ELF-1 (cell line): Measurements from ENCODE around the gene IARS2.
"Not testable (repeated sequence)": the region's sequence is repeated elsewhere in the genome, so short reads cannot be mapped to it uniquely, and the experiment has no call there.

Source experiments
- DNase-seq: peaks from one replicate; pipeline ENCODE4 v3.0.0-alpha.2; 2016; ENCODE audit warnings: low read depth, low spot score

Gene IARS2

DNA sequence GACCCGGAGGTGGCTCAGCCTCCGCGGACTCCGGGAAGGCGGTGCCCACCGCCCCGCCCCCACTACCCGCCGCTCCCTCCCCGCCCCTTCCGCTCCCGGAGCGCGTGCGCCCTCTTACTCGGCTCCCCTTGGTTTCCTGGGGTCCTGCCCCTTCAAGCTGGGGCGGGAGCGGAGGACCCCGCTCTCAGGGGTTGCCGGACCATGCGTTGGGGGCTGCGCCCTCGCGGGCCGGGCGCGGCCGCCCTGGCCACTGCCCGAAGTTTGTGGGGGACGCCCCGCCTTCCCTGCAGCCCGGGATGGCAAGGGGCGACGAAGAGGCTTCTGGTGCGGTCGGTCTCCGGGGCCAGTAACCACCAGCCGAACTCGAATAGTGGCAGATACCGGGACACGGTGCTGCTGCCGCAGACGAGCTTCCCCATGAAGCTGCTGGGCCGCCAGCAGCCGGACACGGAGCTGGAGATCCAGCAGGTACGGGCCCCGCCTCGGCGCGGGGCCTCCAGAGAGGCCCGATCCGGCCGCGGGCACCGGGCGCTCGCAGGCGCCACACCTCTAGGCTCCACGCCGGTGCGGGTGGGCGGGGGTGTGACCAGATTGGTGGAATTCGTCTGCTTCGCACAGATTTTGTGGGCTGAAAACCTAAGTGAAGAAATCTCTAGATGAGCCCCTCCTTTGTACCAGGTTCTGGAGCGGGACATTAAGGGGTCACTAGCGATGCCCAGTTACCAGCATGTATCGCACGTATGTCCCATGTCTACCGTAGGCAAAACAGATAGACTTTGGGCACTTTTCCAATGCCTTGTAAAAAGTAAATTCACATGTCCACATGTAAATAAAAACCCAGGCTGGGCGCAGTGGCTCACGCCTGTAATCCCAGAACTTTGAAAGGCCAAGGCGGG, at the start of gene IARS2:
Gene IARS2 (plus strand): TSS at position 117 of the 896 bp plus-strand sequence. CDS start 85 bp downstream, at position 202.
- DNase-seq, result peak; percentile 76

DNA sequence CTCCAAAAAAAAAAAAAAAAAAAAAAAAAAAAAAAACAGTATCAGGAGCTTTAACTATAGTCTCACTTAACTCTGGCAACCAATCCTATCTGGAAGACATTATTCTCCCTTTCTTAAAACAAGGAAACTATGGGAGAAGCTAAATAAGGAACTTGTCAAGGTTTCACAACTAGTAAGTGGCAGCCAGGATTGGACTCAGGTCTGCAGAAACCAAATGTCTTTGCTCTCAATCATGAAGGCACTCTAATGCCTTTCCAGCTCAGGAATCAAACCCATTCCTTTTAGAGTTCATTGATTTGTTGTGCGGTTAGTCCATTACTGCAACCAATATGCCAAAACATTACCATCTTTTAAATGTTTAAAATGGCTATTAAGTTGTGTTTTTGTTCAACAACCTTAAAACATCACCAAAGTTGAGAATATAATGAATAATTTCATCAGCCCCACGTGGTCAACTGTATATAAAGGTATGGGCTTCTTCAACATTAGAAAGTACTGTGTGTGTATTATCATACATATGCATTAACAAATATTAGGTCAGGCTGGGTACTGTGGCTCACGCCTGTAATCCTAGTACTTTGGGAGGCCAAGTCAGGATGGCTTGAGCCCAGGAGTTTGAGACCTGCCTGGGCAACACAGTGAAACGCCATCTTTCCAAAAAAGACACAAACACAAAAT, 49.1 kb upstream of the IARS2 start:
- no peak for DNase-seq

DNA sequence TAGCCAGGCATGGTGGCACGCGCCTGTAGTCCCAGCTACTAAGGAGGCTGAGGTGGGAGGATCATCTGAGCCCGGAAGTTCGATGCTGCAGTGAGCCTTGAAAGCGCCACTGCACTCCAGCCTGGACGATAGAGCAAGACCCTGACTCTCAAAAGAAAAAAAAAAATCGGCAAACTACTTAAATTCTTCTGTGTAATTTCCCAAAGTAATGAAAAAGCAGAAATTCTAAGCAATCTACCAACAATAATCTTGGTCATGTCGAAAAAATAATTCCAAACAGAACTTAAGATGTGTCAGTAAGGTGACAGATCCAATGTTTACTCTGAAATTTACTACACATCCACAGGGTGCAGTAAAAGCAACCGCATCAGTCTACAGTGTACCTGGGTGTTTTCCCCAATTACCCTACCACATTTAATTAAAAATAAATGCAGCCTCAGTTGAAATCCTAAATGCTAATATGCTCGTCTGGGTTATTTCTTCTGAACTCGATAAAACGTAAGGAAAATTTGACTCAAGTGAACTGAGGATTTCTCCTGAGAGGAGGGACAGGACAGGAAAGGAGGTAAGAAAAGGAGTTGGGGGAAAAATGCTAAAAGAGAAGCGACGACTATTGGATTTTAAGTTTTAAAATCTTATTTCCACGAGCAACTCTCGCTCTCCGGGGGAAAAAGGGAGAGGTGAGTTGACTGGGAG, 48.4 kb upstream of the IARS2 start:
- peak; percentile 17 for DNase-seq

DNA sequence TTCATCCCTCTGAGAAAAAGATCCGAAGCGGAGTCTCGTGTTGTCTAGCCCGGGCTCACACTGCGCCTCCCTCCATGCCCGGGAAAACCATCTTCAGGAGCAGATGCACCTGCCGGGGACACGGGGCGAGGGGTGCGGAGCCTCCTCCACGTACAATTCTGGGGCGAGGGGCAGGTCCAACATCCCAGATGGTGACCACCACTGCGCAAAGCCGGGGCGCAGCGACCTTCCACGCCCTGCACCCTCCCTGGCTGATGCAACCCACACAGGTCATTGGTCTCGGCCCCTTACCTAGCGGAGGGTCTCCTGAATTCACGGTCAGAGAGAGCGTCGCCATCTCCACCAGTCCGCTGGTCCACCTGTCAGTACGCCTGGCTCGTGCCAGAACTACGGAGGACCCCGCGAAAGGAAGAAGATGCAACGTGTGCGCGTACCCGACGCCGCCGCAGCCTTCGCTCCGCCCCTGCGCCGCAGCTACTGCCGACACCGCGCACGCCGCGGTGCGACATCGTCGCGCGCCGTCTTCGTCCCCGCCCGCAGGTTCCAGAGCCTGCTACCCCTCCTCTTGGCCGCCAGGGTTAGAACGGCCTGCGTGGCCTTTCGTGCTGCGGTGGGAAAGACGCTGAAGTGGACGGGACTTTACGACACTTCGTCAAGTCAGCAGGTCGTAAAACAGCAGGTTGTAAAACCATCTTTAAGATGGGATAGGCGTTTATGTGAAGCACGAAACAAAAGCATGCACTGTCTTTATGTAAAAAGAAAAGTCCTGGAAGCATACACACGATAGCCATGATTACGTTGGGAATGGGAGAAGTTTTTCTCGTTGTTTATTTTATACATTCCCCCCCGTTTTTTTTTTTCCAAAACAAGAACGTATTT, 47.6 kb upstream of the IARS2 start, which contains the start of gene EPRS1:
Gene EPRS1 (minus strand): TSS at position 454 of the 879 bp plus-strand sequence. CDS start 117 bp downstream, at position 337.
- DNase-seq, result peak; percentile 98

DNA sequence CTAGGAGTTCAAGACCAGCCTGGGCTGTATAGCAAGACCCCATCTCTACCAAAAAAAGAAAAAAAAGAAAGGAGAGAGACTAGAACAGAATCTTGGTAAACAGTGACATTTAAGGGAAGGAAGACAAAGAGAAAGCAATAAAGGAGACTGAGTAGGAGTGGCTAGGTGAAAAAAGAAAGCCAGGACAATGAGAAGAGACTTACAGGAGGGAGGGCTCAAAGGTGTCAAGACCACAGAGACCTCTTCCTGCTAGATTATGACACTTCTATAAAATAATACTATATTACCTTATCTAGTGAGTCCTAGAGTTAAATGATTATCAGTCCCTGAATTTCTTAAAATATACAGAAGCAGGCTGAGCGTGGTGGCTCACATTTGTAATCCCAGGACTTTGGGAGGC, 37.6 kb upstream of the IARS2 start:
- DNase-seq, result no peak

DNA sequence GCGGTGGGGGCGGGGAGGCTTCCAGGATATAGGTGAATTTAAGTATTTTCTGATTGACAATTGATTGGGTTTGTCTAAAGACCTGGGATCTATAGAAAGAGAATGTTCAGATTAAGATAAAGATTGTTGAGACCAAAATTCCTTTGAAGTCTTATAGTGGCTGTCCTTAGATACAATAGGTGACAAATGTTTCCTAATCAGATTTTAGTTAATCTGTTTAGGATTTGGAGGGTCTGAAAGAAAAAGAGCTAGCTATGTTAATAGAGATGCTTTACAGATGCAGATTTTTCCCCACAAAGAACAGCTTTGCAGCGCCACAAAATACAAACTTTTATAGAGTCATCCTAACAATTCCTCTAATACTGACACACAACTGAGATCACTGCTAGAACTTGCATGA, 33.1 kb upstream of the IARS2 start:
- DNase-seq, result no peak

DNA sequence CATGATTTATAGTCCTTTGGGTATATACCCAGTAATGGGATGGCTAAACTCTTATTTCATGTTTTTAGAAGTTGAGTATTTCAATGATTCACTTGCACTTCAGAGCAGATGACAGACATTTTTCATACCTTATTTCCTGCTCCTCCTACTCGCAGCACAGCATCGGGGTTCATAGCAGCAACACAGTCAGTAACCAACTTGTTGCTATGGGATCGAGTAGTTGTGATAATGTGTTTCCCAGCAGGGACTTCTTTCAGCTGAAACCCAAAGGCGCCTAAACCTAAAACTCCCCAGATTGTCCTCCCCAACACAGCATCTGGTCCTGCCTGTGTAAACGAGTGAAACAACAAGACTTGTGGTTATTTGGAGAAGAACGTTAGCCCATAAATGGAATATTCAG, 31.3 kb upstream of the IARS2 start:
- DNase-seq, result no peak

DNA sequence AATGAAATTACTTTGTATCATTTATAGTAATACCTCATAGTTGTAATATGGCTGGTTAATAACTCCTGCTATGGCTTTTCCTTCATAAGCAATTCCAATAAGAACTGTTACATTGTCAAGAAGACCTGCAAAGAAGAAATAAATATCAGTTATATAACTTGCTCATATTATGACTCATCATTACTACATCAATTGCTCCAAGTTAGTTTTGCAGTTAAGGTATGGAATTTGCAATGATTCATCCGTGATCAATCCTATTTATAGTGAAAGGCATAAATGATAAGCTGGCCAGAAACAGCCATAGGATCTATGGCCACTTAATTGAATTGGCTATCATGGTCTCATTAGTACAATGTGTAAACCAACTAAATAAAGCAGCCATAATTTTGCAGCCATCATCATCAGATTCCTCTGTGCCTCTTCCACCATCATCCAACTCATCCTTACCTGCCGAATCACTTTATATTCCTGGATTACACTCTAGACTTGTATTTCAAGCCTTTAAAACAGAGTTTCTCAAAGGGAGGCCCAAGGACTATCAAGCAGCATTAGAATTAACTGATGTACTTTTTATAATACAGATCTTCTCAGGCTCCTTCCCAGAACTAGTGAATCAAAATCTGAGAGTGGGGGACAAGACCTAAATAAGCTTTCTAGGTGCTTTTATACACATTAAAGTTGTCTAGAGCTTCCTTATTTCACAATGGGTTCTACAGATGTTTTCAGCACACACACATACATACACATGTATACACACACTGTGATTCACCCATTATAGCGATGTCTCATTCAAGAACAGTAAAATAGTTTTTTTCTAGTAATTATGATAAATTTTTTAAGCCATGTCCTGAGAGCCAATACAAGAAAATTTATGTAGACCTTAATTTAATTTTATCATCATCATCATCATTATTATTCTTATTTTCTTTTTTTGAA, 26.4 kb upstream of the IARS2 start:
- DNase-seq, result no peak

DNA sequence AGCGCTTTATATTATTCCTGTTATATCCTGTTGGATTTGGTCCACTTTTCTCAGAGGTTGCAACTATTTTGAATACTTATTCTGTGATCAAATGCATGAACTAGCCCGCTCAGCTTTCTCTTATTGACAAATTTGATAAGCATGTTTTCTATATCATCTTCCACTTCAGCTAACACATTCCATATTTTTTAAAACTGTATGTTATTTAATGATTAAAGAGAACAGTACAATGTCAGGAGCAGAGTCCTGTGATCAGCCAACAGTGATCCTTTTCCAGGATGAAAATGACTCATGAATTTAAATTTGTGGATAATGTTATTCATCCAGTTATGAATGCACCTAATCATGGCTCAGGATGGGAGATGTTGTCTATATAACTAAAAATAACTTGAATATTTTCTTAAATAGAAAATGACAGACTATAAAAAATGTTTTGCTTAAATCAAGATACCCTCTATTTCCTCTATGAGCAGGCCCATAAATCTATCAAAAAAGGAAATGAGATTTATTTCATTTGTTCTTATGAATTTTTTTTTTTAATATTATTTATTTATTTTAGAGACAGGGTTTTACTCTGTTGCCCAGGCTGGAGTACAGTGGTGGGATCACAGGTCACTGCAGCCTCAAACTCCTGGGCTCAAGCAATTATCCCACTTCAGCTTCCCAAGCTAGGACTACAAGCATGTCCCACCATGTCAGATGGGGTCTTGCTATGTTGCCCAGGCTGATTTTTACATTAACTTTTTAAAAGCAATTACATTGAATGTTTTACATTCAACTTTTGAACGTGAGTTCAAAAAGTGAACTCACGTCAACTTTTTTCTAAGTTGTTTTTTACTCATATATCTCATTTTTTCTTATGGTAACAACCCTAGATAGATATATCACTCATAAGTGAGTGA, 16.8 kb upstream of the IARS2 start:
- DNase-seq, result no peak

DNA sequence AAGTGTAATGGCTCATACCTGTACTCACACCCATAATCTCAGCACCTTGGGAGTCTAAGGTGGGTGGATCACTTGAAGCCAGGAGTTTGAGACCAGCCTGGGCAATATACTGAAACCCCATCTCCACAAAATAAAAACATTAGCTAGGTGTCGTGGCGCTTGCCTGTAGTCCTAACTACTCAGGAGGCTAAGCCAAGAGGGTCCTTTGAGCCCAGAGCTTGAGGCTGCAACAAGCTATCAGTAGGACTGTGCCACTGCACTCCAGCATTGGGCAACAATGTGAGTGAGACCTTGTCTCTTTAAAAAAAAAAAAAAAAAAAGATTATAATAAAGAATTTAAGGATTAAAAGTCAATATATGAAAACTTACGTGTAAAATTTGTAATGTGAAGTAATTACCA, 16.0 kb upstream of the IARS2 start:
- no peak for DNase-seq

DNA sequence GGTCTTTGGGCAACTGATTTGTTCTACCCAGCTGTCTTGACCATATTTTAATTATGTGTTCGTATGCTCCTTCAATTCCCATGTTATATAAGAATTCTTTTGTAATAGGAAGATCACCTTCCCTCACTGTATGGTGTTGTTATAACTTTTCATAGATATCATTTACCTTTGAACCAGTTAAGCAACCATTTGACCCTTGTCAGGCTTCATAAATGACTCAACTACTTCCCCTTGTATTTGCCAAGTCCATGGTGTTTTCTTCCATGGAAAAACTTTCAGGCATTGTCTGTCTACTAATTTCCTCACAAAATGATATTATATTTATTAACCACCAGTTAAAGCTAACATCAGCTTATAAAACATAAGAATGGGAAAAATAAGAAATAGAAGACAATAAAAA, 9.5 kb upstream of the IARS2 start:
- no peak for DNase-seq

DNA sequence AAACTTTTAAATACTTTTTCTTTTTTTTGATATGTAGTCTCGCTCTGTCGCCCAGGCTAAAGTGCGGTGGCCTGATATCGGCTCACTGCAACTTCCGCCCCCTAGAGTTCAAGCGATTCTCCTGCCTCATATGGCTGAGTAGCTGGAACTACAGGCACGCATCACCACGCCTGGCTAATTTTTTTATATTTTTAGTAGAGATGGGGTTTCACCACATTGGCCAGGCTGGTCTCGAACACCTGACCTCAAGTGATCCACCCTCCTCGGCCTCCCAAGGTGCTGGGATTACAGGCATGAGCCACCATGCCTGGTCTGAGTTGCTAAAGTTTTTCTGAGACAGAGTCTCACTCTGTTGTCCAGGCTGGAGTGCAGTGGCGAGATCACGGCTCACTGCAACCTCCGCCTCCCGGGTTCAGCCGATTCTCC, 7.7 kb upstream of the IARS2 start:
- peak; percentile 49 for DNase-seq

DNA sequence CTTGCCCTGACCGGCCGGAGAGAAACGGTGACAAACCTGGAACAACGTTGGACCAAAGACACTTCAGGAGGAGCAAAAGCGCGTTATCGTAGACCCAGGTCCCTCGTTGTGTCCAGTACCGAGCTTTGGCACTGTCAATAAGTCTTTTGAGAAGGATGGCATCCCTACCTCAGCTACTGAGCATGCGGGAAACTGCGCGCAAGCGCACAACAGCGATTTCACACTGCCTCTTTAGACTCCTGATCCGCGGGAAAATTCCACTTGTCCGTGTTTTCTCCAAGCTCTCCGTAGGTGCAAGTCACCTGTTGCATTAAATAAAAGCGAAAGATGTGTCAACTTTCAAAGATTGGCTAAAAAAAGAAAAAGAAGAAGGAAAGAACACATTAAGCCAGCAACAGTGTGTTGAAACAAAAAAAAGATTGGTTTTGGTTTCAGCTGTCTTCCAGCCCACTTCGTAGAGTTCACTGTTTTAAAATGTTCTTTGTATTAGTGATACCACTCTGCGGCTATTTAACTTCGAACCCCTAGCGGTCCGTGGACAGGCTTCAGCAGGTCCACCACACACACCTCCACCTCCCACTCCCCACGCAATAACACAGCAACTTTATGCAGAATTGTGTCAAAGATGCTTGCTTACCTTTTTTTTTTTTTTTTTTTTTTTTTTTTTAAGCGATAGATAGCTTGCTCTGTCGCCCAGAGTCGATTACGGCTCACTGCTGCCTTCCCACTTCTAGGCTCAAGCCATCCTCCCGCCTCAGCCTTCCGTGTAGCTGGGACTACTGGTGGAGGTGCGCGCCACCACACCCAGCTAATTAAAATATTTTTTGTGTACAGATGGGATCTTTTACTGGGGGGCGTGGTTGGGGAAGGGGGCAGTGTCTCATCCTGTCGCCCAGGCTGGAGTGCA, 4.0 kb upstream of the IARS2 start, which contains the start of gene BPNT1:
Gene BPNT1 (minus strand): TSS at position 139 of the 907 bp plus-strand sequence. CDS start 9,942 bp downstream, outside the sequence.
- DNase-seq, result peak; percentile 94

DNA sequence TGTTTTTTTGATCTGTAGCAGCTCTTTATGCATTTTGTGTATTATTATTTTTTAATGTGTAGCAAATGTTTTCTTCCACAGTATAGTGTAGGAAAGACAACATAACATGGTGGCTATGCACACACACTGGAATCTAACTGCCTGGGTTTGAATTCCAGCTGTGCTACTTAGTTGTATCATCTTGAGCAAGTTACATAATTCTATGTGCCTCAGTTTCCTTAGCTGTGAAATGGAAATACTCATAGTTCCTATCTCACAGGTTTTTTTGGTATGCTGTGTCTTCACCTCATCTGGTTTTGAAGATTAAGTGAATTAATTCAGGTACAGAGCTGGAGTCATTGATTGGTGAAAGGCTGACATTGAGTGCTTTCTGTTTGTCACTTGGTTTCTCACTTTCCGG, 1.2 kb upstream of the IARS2 start:
- DNase-seq, result no peak

DNA sequence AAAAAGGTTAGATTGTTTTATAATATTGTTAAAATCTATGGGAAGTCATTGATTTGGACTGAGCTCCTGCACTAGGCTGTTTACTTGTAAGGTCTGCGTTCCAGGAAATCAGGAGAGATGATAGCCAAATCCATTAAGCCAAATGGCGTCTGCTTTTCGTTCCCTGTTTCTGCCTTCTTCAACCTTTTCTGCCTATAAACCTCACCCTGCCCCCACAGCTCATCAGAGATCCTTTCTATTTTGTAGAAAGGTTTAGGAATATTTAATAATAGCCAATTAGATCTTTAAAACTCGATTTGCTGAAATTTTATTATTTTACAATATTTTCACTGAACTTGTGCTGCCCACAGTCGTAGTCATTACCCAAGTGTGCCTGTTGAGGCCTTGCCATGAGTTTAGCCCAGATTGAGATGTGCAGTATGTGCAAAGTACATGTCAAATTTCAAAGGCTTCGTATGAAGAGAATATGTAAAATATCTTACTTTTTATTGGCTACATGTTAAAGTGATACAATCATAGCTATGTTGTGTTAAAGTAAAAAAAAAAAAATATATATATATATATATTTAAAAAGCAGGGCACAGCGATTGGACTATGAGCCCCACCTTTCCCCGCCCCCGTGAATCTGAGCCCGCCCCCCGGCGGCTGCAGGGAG, 444 bp upstream of the IARS2 start:
- DNase-seq, result peak; percentile 8

DNA sequence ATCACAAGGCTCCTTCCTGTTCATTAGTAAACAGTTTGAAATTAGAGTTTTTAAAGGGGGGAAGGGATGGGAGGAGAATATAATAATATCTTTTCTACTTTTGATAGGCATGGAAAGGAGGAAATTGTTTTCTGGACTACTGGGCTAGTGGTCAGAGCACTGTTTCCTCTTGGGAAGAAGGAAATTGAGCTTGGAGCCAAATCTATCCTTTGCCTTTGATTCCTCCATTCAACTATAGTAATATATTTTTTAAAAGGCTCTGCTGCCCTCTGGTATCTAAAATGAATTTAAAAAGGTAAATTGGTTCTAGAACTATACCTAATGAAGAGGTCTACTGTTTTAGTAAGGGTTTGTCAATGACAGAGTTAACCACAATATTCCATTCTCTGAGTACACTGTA, 5.9 kb downstream of the IARS2 start:
- no peak for DNase-seq

DNA sequence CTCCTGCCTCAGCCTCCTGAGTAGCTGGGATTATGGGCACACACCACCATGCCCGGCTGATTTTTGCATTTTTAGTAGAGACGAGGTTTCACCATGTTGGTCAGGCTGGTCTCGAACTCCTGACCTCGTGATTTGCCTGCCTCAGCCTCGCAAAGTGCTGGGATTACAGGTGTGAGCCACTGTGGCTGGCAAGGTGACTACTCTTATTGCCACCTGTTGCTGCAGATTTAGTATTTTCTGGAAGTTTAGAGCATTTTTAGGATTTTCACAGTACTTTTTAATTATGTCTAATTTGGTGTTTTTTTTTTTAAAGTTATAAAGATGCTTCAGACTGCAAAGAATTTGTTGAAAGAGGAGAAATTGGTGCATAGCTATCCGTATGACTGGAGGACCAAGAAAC, 16.5 kb downstream of the IARS2 start:
- DNase-seq, result not testable (repeated sequence)
